Stimulated activated CD8-positive, alpha-beta memory T cell treated with anti-CD3 and anti-CD28 coated beads, Interleukin-7, amount 100 ng/mL, for 4 hours (primary cell): ENCODE data around the gene STX4.

ENCODE experiments used
- DNase-seq, 2 donors: peaks; one replicate each; pipeline ENCODE4 v3.0.0-alpha.2; 2020; ENCODE audit warnings: low read depth in 2 of 2

Gene STX4

GRCh38 chr16:31020536-31020935 lies 12.8 kb upstream of the STX4 start:
- DNase-seq: no peak

GRCh38 chr16:31022544-31023251 lies 10.7 kb upstream of the STX4 start:
- DNase-seq: no peak

DNA sequence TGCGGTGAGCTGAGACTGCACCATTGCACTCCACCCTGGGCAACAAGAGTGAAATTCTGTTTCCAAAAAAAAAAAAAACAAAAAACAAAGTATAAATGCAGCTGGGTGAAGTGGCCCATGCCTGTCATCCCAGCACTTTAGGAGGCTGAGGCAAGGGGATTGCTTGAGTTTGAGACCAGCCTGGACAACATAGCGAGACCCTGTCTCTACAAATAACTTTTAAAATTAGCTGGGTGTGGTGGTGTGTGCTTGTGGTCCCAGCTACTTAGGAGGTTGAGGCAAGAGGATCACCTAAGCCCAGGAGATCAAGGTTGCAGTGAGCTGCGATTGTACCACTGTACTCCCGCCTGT lies 10.1 kb upstream of the STX4 start:
- no peak for DNase-seq

GRCh38 chr16:31023627-31024226 lies 9.6 kb upstream of the STX4 start:
- DNase-seq: no peak

- DNase-seq: no peak
These were observed 8.0 kb upstream of the STX4 start for GRCh38 chr16:31025339-31025738.

- DNase-seq: no peak
These were observed 4.1 kb upstream of the STX4 start for GRCh38 chr16:31029272-31029671.

GRCh38 chr16:31031276-31031675 lies 2.1 kb upstream of the STX4 start:
- DNase-seq: no peak

- peak; percentile 81 to 84 for DNase-seq
These were observed 543 bp downstream of the STX4 start for GRCh38 chr16:31033709-31034492.

GRCh38 chr16:31036691-31037090 lies 3.3 kb downstream of the STX4 start:
- no peak for DNase-seq

DNA sequence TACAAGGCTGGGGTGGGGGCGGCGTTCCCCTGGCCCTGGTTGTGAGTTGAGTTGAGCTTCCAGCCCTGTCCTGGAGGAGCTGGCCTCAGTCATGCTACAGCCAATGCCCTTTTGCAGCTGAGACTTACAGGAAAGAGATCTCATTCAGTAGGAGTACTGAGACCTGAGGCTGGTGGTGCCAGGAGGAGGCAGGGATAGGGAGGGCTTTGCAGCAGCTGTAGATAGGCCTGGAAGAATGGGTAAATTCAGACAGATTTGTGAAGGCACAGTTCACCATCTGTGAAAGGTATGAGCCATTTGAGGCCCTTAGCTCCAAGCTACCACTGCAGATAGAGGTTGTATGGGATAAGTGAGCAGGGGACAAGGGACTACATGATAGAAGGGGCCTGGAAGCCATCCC lies 5.6 kb downstream of the STX4 start:
- no peak for DNase-seq

DNA sequence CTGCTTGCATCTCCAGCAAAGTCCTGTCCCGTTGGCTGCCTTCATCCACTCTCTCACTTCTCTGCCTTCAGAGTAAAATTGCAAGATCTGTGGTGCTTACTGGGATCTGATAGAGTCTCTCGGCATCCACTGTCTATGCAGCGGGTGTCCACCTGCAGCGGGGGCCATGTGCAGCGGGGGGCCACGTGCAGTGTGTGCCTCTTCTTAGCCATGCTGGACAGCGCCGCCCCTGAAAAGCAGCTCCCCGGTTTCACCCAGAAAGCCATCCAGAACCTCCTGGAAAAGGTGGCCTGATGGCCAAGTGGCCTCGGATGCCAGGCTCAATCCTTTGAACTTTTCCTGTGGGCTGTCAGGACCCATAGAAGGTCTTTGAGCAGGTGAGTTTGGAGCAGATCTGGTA lies 9.5 kb downstream of the STX4 start:
- DNase-seq: no peak

GRCh38 chr16:31043352-31043751 lies 10.0 kb downstream of the STX4 start:
- no peak for DNase-seq

GRCh38 chr16:31043898-31044481 lies 10.6 kb downstream of the STX4 start:
- no peak for DNase-seq

GRCh38 chr16:31050280-31051030 lies 17.1 kb downstream of the STX4 start:
- no peak for DNase-seq

GRCh38 chr16:31052114-31052513 lies 18.8 kb downstream of the STX4 start:
- DNase-seq: no peak

- no peak for DNase-seq
These were observed 22.3 kb downstream of the STX4 start for GRCh38 chr16:31055613-31056012.

DNA sequence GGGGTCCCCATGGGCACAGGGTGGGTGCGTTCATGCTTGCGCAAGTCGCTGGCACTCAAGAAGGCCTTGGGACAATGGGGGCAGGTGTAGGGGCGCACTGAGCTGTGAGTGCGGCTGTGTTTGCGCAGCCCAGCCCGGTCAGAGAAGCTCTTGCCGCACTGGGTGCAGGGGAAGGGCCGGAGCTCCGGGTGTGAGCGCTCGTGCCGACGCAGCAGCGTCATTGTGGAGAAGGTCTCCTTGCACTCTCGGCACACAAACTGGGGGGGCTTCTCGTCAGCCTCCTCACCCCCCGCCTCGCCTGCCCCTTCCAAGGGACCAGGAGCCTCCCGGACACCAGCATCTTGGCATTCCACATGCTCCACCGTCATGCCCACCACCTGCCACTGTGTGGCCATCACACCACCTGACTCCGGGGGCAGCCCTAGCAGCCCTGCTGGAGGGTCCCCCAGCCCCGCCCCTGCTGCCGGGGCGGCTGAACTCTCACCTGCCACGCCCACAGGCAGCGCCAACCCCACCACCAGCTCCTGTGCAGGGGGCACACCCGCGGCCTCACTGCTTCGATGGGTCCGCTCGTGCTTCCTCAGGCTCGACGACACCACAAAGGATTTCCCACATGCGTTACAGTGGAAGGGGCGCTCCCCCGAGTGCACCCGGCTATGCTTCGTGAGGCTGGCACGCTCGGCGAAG lies 27.9 kb downstream of the STX4 start:
- no peak for DNase-seq

- DNase-seq: no peak
These were observed 28.6 kb downstream of the STX4 start for GRCh38 chr16:31061813-31062440.

- DNase-seq: no peak
These were observed 30.1 kb downstream of the STX4 start for GRCh38 chr16:31063495-31063842.

- peak in 1 of 2 donors; percentile 15 for DNase-seq
These were observed 30.7 kb downstream of the STX4 start for GRCh38 chr16:31063843-31064611.
